ENCODE measurements around the gene CDK14.
A peak's percentile ranks its signal among the peaks of the same experiment; 100 is the strongest.

The CDK14 gene

GRCh38 chr7:91043924-91044645, 448.0 kb downstream of the CDK14 start:
- DNase-seq (ENCODE audit: low read depth, low spot score) = no peak

GRCh38 chr7:91045606-91046005, 449.5 kb downstream of the CDK14 start:
- no peak for DNase-seq (ENCODE audit: low read depth, low spot score)

DNA sequence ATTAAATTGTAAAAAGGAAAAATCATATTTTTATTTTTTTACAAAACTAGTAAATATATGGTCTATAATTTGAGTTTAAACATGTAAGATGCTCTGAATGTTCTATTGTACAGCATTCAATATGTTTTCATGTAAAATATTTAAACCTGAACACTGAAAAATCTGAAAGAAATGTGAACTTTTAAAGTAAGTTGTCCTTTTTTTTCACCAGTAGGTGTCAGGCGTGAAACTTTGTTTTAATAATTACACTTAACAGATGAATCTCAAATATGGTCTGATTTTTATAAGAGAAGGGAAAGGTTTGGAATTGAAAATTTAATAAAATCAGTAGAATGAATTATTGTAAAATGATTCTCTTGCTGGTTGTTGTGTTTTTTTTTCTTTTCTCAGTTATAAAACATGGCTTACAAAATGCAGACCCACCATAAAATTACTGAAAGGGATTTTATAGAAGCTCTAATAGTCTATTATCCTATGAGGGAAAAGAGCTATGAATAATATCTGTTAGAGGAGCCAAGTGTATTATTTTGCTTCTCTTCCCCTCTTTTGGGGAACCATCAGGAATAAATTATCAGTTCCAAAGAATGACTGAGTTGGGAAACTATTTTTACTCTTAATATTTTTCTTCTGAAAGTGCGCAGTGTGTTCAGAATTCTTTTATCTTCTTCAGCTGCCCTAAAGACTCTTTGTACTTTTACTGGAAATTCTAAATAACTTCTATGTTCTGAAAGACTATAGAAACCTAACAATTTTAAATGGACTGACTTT, 450.4 kb downstream of the CDK14 start:
- peak; percentile 24 for DNase-seq (ENCODE audit: low read depth, low spot score)

DNA sequence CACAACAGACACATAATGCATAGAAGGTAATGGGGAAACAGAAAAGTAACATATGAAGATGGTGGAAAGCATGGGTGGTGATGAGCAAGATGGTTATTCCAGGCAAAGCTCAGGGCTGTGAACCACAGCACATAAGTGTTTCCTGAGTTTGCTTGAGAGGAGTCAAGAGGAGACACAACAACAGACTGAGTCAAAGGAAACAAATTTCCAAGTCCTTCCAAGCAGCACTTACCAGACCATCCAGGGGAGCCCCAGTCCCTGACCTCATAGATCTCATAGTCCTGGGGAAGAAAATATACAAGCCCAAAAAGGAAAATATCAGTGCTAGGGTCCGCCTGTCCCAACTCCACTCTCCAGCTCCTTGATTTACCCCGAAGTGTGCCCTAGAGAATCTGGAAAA, 451.5 kb downstream of the CDK14 start:
- DNase-seq (ENCODE audit: low read depth, low spot score) = no peak

DNA sequence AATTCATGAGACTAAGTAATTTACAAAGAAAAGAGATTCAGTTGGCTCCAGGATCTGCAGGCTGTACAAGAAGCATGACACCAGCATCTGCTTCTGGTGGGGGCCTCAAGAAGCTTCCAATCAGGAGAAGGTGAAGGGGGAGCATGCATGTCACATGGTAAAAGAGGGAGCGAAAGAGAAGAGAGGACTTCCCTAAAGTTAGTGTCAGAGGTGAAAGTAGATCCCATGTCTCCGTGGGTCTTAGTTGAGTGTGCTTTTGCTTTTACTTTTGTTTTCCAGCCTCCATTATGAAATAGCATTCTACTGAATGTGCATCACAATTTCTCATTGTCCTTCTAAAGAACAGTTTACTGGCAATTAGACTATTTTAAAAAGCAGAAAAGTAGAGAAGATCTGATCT, 454.6 kb downstream of the CDK14 start:
- DNase-seq (ENCODE audit: low read depth, low spot score) = no peak

DNA sequence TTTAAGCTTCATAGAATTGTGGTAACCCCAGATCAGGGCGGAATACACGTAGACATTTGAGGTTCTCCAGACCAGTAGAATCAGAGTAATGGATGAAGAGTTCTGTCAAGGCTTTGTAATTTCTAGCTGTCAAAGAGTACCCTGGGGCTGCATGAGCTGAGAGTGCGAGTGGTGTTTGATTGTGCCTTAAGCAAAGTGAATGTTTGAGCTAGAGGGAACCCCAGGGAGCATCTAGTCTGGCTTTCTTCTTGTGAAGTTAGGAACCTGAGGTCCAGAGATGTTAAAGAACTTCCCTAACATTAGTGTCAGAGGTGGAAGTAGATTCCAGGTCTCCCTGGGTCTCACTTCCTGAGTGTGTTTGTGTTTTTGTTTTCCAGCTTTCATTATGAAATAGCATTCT, 455.8 kb downstream of the CDK14 start:
- no peak for DNase-seq (ENCODE audit: low read depth, low spot score)

GRCh38 chr7:91054374-91054773, 458.3 kb downstream of the CDK14 start:
- DNase-seq (ENCODE audit: low read depth, low spot score) = no peak

- no peak for DNase-seq (ENCODE audit: low read depth, low spot score)
Observed at GRCh38 chr7:91055219-91055618, 459.1 kb downstream of the CDK14 start.

DNA sequence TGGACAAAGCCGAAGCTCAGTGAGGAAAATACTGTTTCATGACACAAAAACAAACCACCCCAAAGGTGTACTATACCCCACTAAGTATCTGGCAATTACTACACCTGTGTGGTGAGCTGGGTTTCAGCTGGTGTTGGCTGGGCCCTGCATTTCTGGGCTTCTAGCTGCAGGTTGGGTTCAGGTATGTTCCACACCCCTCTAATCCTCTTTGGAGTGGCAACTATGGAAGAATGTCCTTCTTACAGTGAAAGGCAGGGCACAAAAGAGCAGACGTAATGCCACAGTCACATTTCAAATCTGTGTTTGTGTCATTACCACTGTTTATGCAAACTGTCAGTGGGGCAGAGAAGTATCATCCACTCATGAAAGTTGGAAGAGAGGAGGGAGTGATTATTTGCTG, 466.6 kb downstream of the CDK14 start:
- no peak for DNase-seq (ENCODE audit: low read depth, low spot score)

DNA sequence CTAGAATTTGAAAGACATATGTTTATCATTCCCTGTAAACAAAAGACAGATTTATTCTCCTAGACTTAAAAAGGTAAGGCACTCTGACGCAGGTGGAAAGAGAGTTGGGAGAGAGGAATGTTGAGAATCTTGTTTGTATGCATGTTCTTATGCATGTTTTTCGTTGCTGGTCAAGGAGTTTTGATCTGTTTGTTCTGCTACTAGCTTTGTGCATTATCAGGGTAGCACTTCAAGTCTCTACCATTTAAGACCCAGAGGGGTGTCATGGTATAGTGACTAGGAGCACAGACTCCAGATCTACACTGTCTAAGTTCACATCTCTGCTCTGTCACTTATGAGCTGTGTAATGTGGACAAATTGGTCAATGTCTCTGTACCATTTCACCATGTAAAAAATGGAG, 467.9 kb downstream of the CDK14 start:
- no peak for DNase-seq (ENCODE audit: low read depth, low spot score)

DNA sequence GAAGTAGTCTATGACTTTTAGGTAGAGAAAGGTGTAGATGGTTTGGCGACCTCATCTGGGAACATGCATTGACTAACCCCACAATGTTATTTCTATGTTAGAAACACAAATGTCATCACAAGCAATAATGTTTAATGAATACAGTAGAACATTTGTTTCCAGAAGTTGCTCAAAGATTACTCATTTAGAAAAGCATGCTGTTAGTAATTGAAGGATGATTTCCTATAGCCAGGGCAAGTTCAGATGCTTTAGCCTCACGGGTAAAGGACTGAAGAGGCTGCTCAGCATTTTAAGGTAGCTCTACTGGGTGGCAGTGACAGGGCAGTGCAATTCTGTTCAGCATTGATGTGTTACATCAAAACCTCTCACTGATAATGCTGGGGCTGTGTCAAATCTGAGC, 468.8 kb downstream of the CDK14 start:
- DNase-seq (ENCODE audit: low read depth, low spot score) = no peak

DNA sequence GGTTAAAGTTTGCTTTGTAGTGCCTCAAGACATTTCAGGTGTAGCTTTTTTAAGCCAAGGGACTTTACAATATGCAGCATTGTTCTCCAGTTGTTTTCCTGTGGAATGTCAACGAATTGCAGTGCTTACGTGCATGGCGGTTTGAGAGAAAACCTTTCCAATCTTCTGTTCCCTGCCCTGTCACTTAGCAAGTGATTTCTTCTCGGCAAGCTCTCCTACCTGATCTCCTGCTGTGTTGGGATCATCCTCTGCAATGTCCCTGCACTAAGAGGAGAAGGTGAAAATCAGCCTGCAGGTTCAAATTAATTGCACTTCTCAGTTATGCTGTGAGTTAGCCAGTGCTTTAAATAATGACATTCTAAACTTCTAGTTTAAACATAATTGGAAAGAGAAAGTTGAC, 470.5 kb downstream of the CDK14 start:
- no peak for DNase-seq (ENCODE audit: low read depth, low spot score)

GRCh38 chr7:91067242-91067641, 471.1 kb downstream of the CDK14 start:
- DNase-seq (ENCODE audit: low read depth, low spot score) = no peak

GRCh38 chr7:91068136-91068795, 472.1 kb downstream of the CDK14 start:
- DNase-seq (ENCODE audit: low read depth, low spot score) = no peak

DNA sequence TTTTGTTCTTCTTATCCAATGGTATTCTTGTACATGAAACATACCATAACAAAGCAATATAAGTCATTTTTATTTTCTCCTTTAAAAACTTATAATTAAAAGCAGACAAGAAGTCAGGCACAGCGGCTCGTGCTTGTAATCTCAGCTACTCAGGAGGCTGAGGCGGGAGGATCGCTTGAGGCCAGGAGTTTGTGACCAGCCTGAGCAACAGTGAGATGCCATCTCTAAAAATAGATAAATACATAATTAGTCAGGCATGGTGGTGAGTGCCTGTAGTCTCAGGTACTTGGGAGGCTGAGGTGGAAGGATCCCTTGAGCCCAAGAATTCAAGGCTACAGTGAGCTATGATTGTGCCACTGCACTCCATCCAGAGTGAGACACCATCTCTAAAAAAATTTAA, 473.0 kb downstream of the CDK14 start:
- DNase-seq (ENCODE audit: low read depth, low spot score) = no peak

- peak; percentile 56 for DNase-seq (ENCODE audit: low read depth, low spot score)
Observed at GRCh38 chr7:91079487-91079886, 483.4 kb downstream of the CDK14 start.

GRCh38 chr7:91080351-91080750, 484.2 kb downstream of the CDK14 start:
- DNase-seq (ENCODE audit: low read depth, low spot score) = no peak

GRCh38 chr7:91082038-91082437, 485.9 kb downstream of the CDK14 start:
- DNase-seq (ENCODE audit: low read depth, low spot score) = peak; percentile 77

GRCh38 chr7:91082852-91083495, 486.9 kb downstream of the CDK14 start:
- DNase-seq (ENCODE audit: low read depth, low spot score) = peak; percentile 57

DNA sequence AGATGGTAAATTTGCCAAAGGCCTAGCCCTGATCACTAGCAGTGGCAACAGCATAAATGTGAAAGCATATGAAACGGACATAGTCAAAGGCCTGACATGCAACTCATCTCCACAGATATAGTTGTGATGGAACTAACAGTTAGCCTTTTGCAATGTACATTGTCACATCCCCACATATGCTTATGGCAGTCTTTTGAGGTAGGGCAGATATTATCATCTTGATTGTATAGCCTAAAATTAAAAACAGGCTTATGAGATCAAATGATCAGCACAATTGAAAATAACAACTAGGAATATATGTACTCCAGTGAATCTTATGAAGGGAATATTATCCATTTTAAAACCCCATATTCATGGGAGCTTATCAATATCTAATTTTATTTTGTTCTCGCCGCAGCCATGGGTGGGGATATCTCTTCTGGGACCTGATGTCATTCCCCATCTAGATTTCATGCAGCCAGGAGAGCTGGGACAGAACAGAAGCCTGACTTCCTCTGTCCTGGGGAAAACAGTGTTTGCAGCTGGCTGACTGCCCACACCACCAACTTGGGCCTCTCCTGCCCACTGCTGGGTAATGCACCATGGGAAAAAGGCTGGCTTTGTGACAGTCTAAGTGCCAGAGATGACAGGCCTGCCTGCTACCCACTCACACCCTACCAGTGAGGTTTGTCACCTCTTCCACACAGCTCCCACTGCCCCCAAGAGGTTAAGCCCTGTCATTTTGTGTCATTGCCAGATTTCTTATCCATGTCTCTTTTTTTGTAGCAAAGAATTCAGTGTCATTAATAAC, 487.9 kb downstream of the CDK14 start:
- DNase-seq (ENCODE audit: low read depth, low spot score) = peak; percentile 59

DNA sequence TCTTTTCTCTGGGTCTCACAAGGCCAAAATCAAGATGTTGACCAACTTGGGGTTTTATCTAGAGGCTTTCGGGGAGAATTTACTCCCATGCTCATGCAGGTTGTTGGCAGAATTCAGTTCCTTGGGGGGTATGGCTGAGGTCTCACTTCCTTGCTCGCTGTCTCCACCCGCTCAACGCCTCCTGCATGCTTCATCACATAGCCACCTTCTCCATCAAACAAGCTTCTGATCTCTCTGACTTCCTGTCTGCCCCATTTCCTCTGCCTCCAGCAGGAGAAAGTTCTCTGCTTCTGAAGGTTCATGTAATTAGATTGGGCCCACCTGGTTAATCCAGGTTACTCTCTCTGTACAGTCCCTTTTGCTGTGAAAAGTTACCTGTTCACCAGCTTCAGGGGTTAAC, 489.1 kb downstream of the CDK14 start:
- no peak for DNase-seq (ENCODE audit: low read depth, low spot score)
